ENCODE measurements around the gene PIK3R5.
"Not testable (repeated sequence)": the region's sequence is repeated elsewhere in the genome, so short reads cannot be mapped to it uniquely, and the experiment has no call there.

Gene PIK3R5

GRCh38 chr17:8985054-8985701, 19.7 kb upstream of the PIK3R5 start:
- no peak for DNase-seq

GRCh38 chr17:8984225-8984624, 18.7 kb upstream of the PIK3R5 start:
- not testable (repeated sequence) for DNase-seq

GRCh38 chr17:8981443-8981842, 15.9 kb upstream of the PIK3R5 start:
- DNase-seq: no peak

- no peak for DNase-seq
Observed at GRCh38 chr17:8979715-8980114, 14.2 kb upstream of the PIK3R5 start.

GRCh38 chr17:8976638-8977037, 11.1 kb upstream of the PIK3R5 start:
- DNase-seq: no peak

GRCh38 chr17:8975091-8975725, 9.7 kb upstream of the PIK3R5 start:
- DNase-seq: no peak

- DNase-seq: no peak
Observed at GRCh38 chr17:8969901-8970300, 4.4 kb upstream of the PIK3R5 start.

- no peak for DNase-seq
Observed at GRCh38 chr17:8968503-8968902, 3.0 kb upstream of the PIK3R5 start.

- no peak for DNase-seq
Observed at GRCh38 chr17:8967861-8968260, 2.4 kb upstream of the PIK3R5 start.

GRCh38 chr17:8966926-8967325, 1.4 kb upstream of the PIK3R5 start:
- no peak for DNase-seq

GRCh38 chr17:8964801-8965393, 610 bp downstream of the PIK3R5 start:
- DNase-seq: no peak

- no peak for DNase-seq
Observed at GRCh38 chr17:8963647-8964258, 1.8 kb downstream of the PIK3R5 start.

- DNase-seq: no peak
Observed at GRCh38 chr17:8963014-8963413, 2.5 kb downstream of the PIK3R5 start.

- no peak for DNase-seq
Observed at GRCh38 chr17:8961829-8962228, 3.7 kb downstream of the PIK3R5 start.

GRCh38 chr17:8960325-8961140, 5.0 kb downstream of the PIK3R5 start:
- no peak for DNase-seq

- no peak for DNase-seq
Observed at GRCh38 chr17:8959312-8959918, 6.1 kb downstream of the PIK3R5 start.

- DNase-seq: no peak
Observed at GRCh38 chr17:8957721-8958120, 7.8 kb downstream of the PIK3R5 start.

GRCh38 chr17:8956465-8956902, 9.0 kb downstream of the PIK3R5 start:
- no peak for DNase-seq

GRCh38 chr17:8955021-8955959, 10.2 kb downstream of the PIK3R5 start:
- DNase-seq: no peak

GRCh38 chr17:8954339-8954738, 11.2 kb downstream of the PIK3R5 start:
- DNase-seq: no peak

GRCh38 chr17:8953156-8953885, 12.2 kb downstream of the PIK3R5 start:
- no peak for DNase-seq
